GM19468 (cell line): Measurements from ENCODE around the gene ADCY9.

Source experiments
- ATAC-seq: cut with Tn5 transposase; IDR thresholded peaks from one replicate; pipeline ENCODE4 v1.9.1; 2021; ENCODE audit warnings: mild to moderate bottlenecking, moderate library complexity, moderate number of reproducible peaks; ENCODE audit not compliant: unreplicated experiment; ENCODE audit errors: extremely low read depth

ADCY9 gene

DNA sequence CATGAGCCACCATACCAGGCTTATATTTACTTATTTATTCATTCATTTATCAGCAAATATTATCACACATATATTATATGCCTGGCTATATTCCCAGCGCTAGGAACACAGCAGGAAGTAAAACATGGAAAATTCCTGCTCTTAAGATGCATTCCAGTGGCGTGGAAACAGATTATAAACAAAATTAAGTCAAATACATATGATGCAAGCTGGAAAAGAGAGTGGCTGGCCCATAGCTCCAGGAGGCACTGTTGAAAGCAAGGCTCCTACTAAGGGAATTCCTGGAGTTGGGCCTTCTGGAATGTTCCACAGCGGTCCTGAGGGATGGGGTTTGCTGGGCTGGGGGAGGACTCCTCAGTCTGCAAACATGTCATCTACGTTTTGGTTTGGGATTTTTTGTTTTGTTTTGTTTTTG is 18.4 kb downstream of the ADCY9 start:
- ATAC-seq = no peak

DNA sequence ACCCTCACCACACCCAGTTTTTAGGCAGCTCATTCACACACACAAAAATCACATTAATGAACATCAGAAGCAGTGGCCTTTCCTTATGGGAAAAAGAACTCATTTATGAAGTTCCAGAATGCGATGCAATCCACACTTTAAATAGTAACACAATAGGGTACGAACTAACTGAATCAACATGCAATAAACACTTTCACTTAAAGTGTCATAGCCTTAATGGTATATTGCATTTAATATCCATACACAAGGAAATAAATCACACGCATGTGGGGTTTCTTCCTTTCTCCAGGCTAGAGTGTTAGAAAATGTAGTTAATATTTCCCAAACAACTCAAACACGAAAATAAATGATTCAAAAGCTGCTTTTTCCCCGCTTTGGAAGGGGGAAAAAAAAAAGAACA is 19.7 kb downstream of the ADCY9 start:
- ATAC-seq = no peak

DNA sequence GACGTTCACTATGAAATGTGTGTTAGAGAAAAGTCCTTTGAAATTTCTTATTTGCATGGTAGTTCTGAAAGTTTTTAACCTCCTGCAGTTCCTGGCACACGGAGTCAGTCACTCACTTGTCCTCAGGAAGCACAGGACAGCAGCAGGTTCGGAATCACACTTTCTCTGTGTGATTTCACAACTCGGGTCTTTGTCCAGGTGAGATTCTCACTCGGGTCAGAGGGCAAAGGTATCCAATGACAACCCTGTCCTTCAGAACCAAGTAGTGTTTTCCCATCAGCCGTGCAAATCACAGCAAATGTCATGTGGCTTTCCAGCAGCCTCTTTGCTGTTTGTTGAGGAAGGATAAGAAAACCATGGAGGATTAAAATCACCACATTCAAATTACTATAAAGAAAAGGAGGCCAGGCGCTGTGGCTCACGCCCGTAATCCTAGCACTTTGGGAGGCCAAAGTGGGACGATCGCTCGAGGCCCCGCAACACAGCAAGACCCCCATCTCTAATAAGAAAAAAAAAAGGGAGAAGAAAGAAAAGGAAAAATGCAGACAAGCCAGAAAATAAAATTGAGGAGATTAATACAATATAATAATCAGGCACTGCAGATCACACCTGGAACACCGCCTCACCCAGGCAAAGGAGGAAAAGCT is 22.0 kb downstream of the ADCY9 start:
- ATAC-seq = no peak

DNA sequence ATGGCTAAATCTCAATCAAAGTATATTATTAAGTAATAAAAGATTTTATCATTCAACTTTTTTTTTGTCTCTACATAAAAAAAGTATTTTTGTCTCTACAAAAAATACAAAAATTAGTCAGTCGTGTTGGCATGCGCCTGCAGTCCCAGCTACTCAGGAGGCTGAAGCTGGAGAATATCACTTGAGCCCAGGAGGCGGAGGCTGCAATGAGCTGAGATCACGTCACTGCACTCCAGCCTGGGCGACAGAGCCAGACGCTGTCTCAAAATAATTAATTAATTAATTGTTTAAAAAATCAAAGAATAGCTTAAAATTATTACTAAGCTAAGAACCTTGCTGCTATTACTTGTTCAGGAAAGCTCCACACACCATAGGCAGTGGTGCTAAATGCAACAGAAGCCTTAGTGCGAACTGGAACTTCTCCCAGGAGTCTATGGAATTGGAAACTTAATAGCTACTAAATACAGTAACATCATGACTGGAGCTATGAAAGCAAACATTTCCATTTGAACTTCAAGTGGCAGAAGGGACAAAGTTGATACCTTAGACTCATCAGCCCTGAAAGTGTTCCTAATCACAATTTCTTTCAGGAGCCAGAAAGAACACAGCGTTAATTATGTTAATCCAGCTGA is 22.6 kb downstream of the ADCY9 start:
- no peak for ATAC-seq

DNA sequence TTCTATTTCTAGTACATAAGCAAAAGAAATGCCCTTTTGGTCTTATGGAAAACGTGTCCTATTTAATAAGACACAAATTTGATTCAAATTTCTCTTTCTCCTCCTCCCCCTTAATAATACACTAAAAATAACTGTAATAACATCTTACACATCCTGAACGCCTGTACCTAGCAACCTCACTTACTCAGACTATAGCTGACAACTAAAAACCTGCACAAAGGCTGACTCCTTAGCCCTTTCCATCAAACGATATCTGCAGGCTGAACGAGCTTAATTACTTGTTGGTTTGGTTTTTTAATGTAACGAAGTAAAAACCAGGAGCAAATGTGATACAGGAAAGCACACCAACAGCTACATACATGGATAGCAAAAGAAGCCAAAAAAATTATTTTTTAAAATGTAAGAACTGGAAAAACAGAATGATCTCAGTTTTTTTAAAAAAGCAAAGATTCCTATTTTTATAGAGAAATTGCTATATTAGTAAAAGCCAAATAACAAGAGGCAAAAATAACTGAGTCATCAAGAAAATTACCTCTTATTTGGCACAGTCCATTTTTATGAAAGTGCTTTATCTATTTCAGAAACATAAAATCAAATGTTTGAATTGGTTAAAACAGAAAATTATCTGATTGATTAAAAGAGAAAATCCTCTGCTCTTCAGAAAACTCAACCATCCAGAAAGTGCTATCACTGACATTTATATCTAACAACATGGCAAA is 23.5 kb downstream of the ADCY9 start:
- ATAC-seq = no peak

DNA sequence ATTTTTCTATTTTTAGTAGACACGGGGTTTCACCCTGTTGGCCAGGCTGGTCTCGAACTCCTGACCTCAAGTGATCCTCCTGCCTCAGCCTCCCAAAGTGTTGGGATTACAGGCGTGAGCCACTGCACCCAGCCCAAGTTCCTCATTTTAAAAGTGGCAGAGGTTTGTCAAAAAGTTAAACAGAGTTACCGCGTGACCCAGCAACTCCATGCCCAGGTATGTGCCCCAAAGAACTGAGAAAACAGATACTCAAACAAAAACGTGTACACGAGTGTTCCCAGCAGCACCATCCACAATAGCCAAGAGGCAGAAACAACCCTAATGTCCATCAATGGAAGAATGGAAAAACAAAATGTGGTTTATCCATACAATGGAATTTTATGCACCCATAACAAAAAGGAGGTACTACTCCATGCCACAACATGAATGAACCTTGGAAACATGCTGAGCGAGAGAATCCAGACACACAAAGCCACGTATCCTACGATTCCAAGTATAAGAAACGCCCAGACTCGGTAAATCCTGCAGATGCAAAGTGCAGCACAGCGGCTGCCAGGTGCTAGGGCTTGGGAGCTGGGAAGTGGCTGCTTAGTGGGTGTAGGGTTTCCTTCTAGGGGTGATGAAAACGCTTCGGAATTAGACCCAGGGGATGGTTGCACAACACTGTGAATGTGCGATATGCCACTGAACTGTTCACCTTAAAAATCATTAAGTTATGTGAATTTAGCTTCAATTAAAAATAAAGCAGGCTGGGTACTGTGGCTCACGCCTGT is 24.8 kb downstream of the ADCY9 start:
- ATAC-seq = no peak

DNA sequence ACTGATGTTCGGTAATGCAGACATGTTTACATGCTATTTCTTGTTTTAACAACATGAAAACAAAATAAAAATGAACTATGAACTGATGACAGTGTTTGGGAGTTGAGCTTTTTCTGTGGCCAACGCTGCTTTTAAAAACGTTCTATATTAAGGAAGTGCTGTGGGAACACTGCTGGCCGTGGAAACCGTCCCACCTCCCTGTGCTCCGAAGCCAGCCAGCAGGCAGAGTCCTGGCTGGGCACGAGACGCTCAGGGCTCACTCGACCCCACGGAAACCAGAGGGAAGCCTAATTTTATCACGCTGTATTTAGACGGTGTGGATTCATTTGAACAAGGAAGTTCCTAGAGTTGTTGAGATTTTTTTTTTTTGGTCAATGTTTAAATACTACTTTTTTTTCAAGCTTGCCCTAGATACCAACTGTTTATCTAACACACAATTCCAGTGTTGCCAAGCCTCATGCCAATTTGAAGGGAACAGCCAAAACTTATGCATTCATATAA is 25.8 kb downstream of the ADCY9 start:
- no peak for ATAC-seq

DNA sequence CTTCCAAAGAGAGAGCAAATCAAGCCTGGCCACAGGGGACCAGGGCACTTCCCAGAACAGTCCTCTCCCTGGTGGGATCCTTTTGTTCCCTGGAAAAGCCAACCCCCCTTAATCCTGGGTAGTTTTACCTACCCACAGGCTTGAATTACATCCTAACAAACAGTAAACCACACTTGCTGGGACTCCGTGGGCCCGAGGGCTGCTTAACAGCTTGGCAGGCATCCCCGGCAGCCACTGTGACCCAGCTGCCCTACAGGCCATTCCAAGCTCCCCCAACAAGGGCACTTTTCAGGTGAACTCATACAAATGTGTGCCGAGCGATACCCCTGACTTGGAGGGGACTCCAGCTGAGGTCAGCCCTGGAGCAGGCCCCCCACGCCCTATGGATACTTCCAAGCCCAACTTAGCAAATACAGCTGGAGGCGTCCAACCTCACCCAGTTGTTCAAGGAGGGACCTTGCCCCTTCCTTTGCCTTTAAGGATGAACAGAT is 26.4 kb downstream of the ADCY9 start:
- no peak for ATAC-seq

DNA sequence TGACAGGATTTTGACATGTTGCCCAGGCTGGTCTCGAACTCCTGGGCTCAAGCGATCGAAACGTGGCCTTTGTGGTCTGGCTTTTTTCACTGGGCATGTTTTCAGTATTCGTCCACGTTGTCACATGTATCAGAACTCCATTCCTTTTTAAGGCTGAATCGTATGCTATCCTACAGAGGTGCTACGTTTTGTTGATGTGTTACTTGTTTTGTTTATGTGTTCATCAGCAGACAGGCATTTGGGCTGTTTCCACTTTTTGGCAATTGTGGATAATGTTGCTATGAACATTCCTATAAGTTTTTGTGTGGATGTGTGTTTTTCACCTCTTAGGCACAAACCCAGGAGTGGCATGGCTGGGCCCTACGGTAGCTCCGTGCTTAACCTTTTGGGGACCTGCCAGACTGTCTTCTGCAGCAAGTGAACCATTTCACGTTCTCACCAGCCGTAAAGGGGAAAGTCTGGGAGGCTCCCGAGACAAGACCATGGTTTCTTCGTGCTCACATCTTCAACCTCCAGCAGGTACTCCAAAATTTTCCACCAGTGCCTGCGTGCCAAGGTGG is 26.9 kb downstream of the ADCY9 start:
- no peak for ATAC-seq

DNA sequence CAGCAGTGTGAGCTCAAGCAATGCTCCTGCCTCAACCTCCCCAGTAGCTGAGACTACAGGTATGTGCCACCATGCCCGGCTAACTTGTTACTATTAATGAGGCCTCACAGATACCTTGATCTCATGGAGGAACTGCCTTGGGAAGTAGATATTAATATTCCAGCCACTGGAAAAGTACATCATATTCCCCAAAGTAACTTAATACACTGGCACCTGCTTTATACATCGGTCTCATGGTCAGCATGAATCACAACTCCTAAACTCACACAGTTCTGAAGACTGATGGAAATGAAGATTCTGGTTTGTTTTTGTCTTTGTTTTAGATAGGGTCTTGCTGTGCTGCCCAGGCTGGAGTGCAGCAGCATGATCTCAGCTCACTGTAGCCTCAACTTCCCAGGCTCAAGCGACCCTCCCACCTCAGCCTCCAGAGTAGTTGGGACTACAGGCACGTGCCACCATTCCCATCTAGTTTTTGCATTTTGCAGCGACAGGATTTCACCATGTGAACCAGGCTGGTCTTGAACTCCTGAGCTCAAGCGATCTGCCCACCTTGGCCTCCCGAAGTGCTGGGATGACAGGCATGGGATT is 28.2 kb downstream of the ADCY9 start:
- ATAC-seq = no peak

DNA sequence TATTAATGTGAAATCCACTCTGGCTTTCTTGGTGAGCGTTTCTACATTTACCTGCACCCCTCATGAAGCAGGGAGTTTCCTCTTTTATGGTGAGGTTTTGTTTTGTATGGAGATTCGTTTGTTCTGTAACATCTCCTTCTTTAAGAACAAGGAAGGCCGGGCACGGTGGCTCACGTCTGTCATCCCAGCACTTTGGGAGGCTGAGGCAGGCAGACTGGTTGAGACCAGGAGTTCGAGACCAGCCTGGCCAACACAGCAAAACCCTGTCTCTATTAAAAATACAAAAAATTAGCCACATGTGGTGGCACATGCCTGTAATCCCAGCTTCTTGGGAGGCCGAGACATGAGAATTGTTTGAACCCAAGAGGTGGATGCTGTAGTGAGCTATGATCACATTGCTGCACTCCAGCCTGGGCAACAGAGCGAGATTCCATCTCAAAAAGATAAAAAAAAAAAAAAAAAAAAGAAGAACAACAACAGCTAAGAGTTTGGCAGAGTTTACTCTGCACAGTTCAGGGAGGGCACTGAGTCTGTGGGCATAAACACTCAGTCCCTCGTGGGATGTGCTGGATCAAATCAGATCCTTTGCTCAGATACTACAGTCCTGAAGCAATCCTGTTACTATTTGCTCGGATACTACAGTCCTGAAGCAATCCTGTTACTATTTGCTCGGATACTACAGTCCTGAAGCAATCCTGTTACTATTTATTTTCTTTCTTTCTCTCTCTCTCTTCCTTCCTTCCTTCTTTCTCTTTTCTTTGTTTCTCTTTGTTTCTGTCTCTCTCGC is 28.9 kb downstream of the ADCY9 start:
- ATAC-seq = no peak

DNA sequence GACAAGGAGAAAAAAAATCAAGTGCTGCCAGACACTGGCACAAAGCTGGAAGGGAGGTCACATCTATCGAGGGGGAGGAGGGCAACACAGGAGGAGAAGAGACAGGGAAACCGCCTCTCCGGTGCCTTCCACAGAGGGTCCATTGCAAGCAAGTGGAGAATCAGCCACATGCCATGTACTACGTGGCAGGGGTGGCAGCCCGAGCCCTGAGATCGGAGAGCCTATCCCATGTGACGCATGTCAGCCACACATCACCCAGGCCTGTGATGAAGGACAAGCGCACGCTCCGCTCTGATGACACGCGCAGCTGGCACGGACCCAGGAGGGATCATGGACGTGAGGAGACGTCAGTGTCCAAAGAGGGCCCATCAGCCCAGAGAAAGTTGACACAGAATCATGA is 30.1 kb downstream of the ADCY9 start:
- no peak for ATAC-seq

DNA sequence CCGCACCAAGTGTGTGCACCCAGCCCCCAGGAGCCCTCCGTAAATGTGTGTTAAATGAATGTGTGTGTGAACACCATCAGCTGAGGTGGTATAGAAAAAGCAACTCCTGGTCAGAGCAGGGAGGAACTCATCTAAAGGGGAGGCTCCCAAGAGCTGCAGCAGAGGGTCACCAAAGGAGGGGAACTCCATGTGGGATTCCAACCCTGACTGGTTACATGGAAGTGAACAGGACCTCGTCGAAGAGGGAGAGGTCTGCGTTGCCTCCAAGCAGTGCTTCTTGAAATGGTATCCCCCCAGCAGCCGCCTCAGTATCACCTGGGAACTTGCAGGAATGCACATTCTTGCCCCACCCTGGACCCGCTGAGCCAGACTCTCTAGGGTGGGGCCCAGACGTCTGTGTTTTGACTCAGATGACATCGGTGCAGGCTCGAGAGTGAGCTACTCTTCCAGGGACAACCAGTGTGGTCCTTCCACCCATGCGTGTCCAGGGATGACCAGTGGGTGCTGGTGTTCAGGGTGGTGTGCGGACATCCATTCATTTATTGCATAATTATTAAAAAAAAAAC is 30.8 kb downstream of the ADCY9 start:
- no peak for ATAC-seq

DNA sequence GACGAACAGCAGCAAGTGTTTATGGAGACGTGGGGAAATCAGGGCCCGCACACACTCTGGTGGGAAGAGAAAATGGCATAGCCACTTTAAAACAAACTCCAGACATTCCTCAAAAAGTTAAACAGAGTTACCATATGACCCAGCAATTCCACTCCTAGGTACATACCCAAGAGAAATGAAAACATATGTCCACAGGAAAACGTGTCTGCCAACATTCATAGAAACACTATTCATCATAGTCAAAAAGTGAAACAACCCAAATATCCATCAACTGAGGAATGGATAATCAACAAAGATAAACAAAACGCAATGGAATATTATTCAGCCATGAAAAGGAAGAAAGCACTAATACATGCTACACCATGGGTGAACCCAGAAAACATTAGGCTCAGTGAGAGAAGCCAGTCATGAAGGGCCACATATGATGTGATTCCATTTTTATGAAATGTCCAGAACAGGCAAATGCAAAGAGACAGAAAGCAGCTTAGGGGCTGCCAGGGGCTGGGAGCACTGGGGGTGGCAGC is 32.8 kb downstream of the ADCY9 start:
- no peak for ATAC-seq

DNA sequence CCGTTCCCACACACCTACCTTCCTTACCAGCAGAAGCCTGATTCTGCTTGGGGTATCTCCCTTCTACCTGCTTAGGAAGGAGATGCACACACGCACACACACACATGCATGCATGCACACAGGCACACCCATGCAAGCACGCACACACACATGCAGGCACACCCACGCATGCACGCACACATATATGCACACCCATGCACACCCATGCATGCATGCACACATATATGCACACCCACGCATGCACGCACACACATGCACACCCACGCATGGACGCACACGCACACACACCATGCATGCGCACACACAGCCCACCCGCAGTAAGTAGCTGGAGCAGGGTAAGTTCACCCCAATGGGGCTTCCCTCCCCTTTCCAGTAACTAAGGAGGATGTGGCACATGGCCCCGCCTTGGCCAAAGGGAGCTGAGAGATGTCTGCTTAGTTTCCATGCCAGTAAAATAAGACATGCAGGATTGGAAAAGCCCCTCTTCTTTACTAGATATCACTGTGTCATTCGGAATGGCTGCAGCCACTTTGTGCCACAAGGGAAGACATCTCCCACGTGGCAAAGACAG is 33.7 kb downstream of the ADCY9 start:
- ATAC-seq = no peak

DNA sequence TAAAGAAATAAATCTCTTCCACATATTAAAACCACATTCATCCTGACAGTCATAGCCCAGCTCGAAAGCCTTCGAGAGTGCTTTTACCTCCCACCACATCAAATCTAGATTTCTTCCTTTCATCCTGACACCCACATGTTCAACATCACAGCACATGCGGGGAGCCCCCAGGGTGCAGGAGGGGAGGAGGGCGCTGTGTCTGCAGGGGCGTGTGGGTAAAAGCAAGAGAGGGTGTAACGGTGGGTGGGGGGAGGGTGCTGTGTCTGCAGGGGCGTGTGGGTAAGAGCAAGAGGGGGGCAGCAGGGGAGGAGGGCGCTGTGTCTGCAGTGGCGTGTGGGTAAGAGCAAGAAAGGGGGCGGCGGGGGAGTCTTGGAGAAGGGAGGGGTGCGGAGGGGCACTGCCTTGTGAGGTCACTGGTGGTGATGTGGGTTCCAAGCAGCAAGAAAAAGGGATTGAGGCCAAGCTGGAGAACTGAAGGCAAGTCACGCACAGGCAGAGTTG is 34.7 kb downstream of the ADCY9 start:
- ATAC-seq = no peak

DNA sequence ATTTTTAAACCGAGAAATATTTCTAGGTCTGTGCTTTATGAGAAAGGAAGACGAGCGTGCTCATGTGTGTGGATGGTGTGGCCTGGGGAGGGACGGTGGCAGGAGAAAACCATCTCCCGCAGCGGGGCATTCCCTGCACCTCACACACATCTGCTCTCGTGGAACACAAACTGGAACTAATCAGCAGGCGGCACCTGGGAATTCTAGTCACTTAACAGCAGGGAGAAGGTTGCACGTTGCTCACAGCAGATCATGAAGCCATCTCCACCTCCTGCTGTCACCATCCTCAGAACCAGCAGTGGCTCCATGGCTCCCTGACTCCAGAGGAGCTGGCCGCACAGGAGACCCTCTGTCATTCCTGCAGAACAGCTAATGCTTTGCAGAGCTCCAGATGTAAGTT is 35.2 kb downstream of the ADCY9 start:
- ATAC-seq = no peak

DNA sequence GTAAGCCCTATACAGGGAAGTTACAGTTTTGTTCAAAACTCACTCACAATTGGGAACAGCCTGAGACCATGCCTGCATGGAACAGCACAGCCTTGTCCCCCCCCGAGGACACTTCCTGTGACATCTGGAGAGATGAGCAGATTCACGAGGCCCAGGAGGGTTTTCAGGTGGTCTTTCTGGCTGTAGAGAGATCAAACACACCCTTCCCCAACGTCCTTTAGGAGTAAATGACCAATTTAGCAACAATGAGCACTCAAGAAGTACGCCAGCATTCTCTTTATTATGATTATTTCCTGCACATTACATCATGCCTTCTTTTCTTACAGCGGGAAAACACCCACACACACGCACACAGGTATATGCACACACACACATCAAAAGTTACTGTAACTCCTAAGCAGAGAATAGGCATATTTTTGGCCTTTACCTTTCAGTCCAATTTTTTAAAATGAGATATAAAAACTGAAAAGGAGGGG is 39.0 kb downstream of the ADCY9 start:
- no peak for ATAC-seq
